Vagina (tissue), 2 donors: ENCODE results near the gene CD48.

Source experiments
- CTCF ChIP-seq, 3 experiments: fragments of 450-650 bp in 2 of 3; fragments of 200-600 bp in 1 of 3; sonication (generic) in 1 of 3; IDR thresholded peaks; one replicate each; pipeline ENCODE4 v1.5.1; 2017 to 2019; ENCODE audit warnings: antibody characterized with exemption in 3 of 3, mild to moderate bottlenecking in 2 of 3, moderate library complexity in 2 of 3
- POLR2A ChIP-seq, 2 donors: fragments of 450-650 bp; IDR thresholded peaks; one replicate each; pipeline ENCODE4 v1.6.1; 2017; ENCODE audit warnings: antibody characterized with exemption in 2 of 2, mild to moderate bottlenecking in 2 of 2, moderate library complexity in 2 of 2
- POLR2AphosphoS5 ChIP-seq, 2 donors: sonication (generic); formaldehyde crosslinking; IDR thresholded peaks; one replicate each; pipeline ENCODE4 v1.9.0; 2017; ENCODE audit warnings: antibody characterized with exemption in 2 of 2, mild to moderate bottlenecking in 2 of 2, low read depth in 1 of 2; ENCODE audit not compliant: insufficient read depth in 1 of 2

GRCh38 chr1:160756849-160757201, 45.2 kb upstream of the CD48 start:
- no peak for TF ChIP-seq CTCF (IDR thresholded peaks at IDR 0.05)
- no peak for TF ChIP-seq POLR2A (IDR thresholded peaks at IDR 0.05)
- no peak for TF ChIP-seq POLR2AphosphoS5 (IDR thresholded peaks at IDR 0.05; ENCODE audit: insufficient read depth in 1 of 2, low read depth in 1 of 2)
